Activated CD4-positive, alpha-beta T cell treated with anti-CD3 and anti-CD28 coated beads, Interleukin-10, Interleukin-2, amounts not matched to agents 100 ng/mL and 50 ng/mL, durations not matched to agents 16 hours and 8 hours (primary cell): ENCODE data around the gene IKBKG.
A peak's percentile ranks its signal among the peaks of the same experiment; 100 is the strongest.
"Not testable (repeated sequence)": the region's sequence is repeated elsewhere in the genome, so short reads cannot be mapped to it uniquely, and the experiment has no call there.

Source experiments
- DNase-seq: peaks from one replicate; pipeline ENCODE4 v3.0.0-alpha.2; 2020

IKBKG gene

GRCh38 chrX:154526901-154527675, 20.3 kb upstream of the IKBKG start:
- DNase-seq: peak; percentile 70

- DNase-seq: no peak
These were observed 18.2 kb upstream of the IKBKG start for GRCh38 chrX:154529206-154529612.

GRCh38 chrX:154530286-154530685, 17.1 kb upstream of the IKBKG start:
- no peak for DNase-seq

GRCh38 chrX:154531626-154532025, 15.8 kb upstream of the IKBKG start:
- DNase-seq: no peak

GRCh38 chrX:154532690-154533089, 14.7 kb upstream of the IKBKG start:
- DNase-seq: no peak

GRCh38 chrX:154534526-154535322, 12.7 kb upstream of the IKBKG start:
- peak; percentile 94 for DNase-seq

- no peak for DNase-seq
These were observed 11.5 kb upstream of the IKBKG start for GRCh38 chrX:154535892-154536291.

GRCh38 chrX:154539077-154539476, 8.3 kb upstream of the IKBKG start:
- DNase-seq: no peak

GRCh38 chrX:154540365-154540764, 7.1 kb upstream of the IKBKG start:
- not testable (repeated sequence) for DNase-seq

GRCh38 chrX:154540897-154541535, 6.4 kb upstream of the IKBKG start:
- no peak for DNase-seq

GRCh38 chrX:154541589-154541895, 5.9 kb upstream of the IKBKG start:
- DNase-seq: no peak

- peak; percentile 56 for DNase-seq
These were observed 5.3 kb upstream of the IKBKG start for GRCh38 chrX:154541896-154542722.

GRCh38 chrX:154542723-154543424, 4.5 kb upstream of the IKBKG start:
- peak; percentile 52 for DNase-seq

GRCh38 chrX:154545673-154546274, 1.6 kb upstream of the IKBKG start:
- DNase-seq: no peak

GRCh38 chrX:154546354-154547244, 821 bp upstream of the IKBKG start, which contains the start of gene G6PD:
Gene G6PD, minus strand, starts transcription at chrX:154546846. Its CDS starts 691 bp downstream, at chrX:154546155.
- peak; percentile 83 for DNase-seq

- DNase-seq: no peak
These were observed 552 bp downstream of the IKBKG start for GRCh38 chrX:154548028-154548316.

GRCh38 chrX:154549766-154550165, 2.3 kb downstream of the IKBKG start:
- DNase-seq: no peak

GRCh38 chrX:154552112-154552806, 4.8 kb downstream of the IKBKG start:
- DNase-seq: not testable (repeated sequence)

GRCh38 chrX:154558060-154558690, 10.8 kb downstream of the IKBKG start:
- DNase-seq: not testable (repeated sequence)

GRCh38 chrX:154558896-154559295, 11.5 kb downstream of the IKBKG start:
- DNase-seq: not testable (repeated sequence)
